OCI-LY3 (cell line): ENCODE results near the gene PCDHGB4.
"Not testable (repeated sequence)": the region's sequence is repeated elsewhere in the genome, so short reads cannot be mapped to it uniquely, and the experiment has no call there.

ENCODE experiments used
- H2AFZ ChIP-seq: fragments of 200-600, 300-600 bp; shearing (Covaris generic); 2 replicates; pipeline ENCODE4 v1.6.0; 2014; ENCODE audit warnings: antibody characterized with exemption, low read depth, low read length
- H3K27ac ChIP-seq: fragments of 200-600, 300-600 bp; sonication (generic); 2 replicates; pipeline ENCODE4 v1.5.1; 2014; ENCODE audit warnings: mild to moderate bottlenecking, low read length, moderate library complexity, mixed read lengths
- H3K27me3 ChIP-seq: fragments of 200-600, 300-600 bp; sonication (generic); 2 replicates; pipeline ENCODE4 v1.6.1; 2014; ENCODE audit warnings: low read depth, low read length, mixed read lengths
- H3K36me3 ChIP-seq: fragments of 200-600, 300-600 bp; sonication (generic); replicated peaks from 2 replicates; pipeline ENCODE3; 2014; ENCODE audit warnings: low read depth, low read length, mixed read lengths
- H3K4me1 ChIP-seq: fragments of 300-600, 200-600 bp; sonication (generic); 2 replicates; pipeline ENCODE4 v1.6.1; 2014; ENCODE audit warnings: low read length, mixed read lengths
- H3K4me2 ChIP-seq: fragments of 200-600, 300-600 bp; sonication (generic); 2 replicates; pipeline ENCODE4 v1.6.1; 2014; ENCODE audit warnings: low read length, mixed read lengths
- H3K4me3 ChIP-seq: fragments of 300-600, 200-600 bp; sonication (generic); 2 replicates; pipeline ENCODE4 v1.5.1; 2014; ENCODE audit warnings: antibody characterized with exemption, mild to moderate bottlenecking, low read length, moderate library complexity
- H3K79me2 ChIP-seq: fragments of 300-600, 200-600 bp; shearing (Covaris generic); 2 replicates; pipeline ENCODE4 v1.6.1; 2014; ENCODE audit warnings: mild to moderate bottlenecking, low read length, mixed read lengths
- H3K9ac ChIP-seq: fragments of 300-600, 200-600 bp; shearing (Covaris generic); 2 replicates; pipeline ENCODE4 v1.6.0; 2014; ENCODE audit warnings: mild to moderate bottlenecking, low read length, moderate library complexity
- H3K9me3 ChIP-seq: fragments of 200-600, 300-600 bp; shearing (Covaris generic); 2 replicates; pipeline ENCODE4 v1.6.1; 2014; ENCODE audit warnings: low read length, mixed read lengths; ENCODE audit not compliant: insufficient read depth
- H4K20me1 ChIP-seq: fragments of 200-600, 300-600 bp; sonication (generic); 2 replicates; pipeline ENCODE4 v1.6.1; 2016; ENCODE audit warnings: low read length, mixed read lengths; ENCODE audit not compliant: insufficient read depth
- EZH2phosphoT487 ChIP-seq: fragments of 200-600 bp; shearing (Covaris generic); IDR thresholded peaks from 2 replicates; pipeline ENCODE4 v1.6.1; 2018; ENCODE audit warnings: antibody characterized with exemption, mixed run types, low read depth
- TF ChIP-seq, protein P1 (sequence below): fragments of 200-600, 300-600 bp; sonication (generic); IDR thresholded peaks from 2 replicates; pipeline ENCODE4 v1.5.1; 2014; ENCODE audit warnings: antibody characterized with exemption, low read length, low read depth

PCDHGB4 gene

DNA sequence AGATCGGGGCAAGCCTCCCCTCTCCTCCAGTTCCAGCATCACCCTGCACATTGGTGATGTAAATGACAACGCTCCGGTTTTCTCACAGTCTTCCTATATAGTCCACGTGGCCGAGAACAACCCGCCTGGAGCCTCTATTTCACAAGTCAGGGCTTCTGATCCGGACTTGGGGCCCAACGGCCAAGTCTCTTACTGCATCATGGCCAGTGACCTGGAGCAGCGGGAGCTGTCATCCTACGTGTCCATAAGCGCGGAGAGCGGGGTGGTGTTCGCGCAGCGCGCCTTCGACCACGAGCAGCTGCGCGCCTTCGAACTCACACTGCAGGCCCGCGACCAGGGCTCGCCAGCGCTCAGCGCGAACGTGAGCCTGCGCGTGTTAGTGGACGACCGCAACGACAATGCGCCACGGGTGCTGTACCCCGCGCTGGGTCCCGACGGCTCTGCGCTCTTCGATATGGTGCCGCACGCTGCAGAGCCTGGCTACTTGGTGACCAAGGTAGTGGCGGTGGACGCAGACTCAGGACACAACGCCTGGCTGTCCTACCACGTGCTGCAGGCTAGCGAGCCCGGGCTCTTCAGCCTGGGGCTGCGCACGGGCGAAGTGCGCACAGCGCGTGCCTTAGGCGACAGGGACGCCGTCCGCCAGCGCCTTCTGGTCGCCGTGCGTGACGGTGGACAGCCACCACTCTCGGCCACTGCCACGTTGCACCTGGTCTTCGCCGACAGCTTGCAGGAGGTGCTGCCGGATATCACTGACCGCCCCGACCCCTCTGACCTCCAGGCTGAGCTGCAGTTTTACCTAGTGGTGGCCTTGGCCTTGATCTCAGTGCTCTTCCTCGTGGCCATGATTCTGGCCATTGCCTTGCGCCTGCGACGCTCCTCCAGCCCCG lies 1.9 kb downstream of the PCDHGB4 start:
- TF ChIP-seq, protein P1, sequence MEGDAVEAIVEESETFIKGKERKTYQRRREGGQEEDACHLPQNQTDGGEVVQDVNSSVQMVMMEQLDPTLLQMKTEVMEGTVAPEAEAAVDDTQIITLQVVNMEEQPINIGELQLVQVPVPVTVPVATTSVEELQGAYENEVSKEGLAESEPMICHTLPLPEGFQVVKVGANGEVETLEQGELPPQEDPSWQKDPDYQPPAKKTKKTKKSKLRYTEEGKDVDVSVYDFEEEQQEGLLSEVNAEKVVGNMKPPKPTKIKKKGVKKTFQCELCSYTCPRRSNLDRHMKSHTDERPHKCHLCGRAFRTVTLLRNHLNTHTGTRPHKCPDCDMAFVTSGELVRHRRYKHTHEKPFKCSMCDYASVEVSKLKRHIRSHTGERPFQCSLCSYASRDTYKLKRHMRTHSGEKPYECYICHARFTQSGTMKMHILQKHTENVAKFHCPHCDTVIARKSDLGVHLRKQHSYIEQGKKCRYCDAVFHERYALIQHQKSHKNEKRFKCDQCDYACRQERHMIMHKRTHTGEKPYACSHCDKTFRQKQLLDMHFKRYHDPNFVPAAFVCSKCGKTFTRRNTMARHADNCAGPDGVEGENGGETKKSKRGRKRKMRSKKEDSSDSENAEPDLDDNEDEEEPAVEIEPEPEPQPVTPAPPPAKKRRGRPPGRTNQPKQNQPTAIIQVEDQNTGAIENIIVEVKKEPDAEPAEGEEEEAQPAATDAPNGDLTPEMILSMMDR = no peak
- no peak for TF ChIP-seq EZH2phosphoT487
- H3K9me3 ChIP-seq = no peaks in the 10 kb centered on the region
- no peak overlapping the region for H3K4me2 ChIP-seq
- no peaks in the 10 kb centered on the region for H3K79me2 ChIP-seq
- no peak overlapping the region for H3K4me3 ChIP-seq
- no peaks in the 10 kb centered on the region for H3K36me3 ChIP-seq
- no peak overlapping the region for H2AFZ ChIP-seq
- H3K27ac ChIP-seq = no peak overlapping the region
- H3K4me1 ChIP-seq = no peaks in the 10 kb centered on the region
- H3K27me3 ChIP-seq = no peaks in the 10 kb centered on the region
- no peak overlapping the region for H3K9ac ChIP-seq
- no peaks in the 10 kb centered on the region for H4K20me1 ChIP-seq

DNA sequence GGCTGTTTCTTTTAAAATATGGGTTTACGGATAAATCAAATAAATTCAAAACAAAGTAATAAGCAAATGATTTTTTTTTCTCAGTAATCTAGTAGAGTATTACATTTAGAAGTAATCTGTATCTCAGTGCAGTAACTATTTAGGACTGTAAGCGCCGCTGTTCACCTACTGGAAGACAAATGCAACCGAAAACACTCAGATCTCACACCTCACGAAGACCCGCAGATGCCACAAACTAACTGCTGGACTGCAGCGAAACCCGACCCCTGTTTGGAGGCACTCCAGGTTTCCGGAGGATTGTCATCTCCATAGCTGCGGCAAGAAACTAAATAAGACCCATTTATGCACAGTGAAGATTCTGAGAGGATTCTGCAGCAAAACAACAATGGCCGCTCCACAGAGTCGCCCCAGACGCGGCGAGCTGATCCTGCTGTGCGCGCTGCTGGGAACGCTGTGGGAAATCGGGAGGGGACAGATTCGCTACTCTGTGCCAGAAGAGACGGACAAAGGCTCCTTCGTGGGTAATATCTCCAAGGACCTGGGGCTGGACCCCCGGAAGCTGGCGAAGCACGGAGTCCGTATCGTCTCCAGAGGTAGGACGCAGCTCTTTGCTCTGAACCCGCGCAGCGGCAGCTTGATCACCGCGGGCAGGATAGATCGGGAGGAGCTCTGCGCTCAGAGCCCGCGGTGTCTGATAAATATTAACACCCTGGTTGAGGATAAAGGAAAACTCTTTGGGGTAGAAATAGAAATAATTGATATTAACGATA lies 5.1 kb downstream of the PCDHGB4 start, which contains the start of gene PCDHGA8:
Gene PCDHGA8, plus strand, starts transcription at position 205 of the 770 bp plus-strand sequence. Its CDS starts 181 bp downstream, at position 386.
- Histone ChIP-seq H3K79me2 (no peaks in the 10 kb centered on the region), H3K36me3 (no peaks in the 10 kb centered on the region), H3K27me3 (no peaks in the 10 kb centered on the region), H3K9me3 (no peaks in the 10 kb centered on the region), H3K4me2 (no peak within 1 kb of the TSS), H3K27ac (no peak within 1 kb of the TSS), H3K4me3 (no peak within 1 kb of the TSS), H4K20me1 (no peaks in the 10 kb centered on the region), H3K4me1 (no peaks in the 10 kb centered on the region), H3K9ac (no peak within 1 kb of the TSS), H2AFZ (no peak within 1 kb of the TSS)
- TF ChIP-seq EZH2phosphoT487 = no peak
- TF ChIP-seq, protein P1 = no peak

DNA sequence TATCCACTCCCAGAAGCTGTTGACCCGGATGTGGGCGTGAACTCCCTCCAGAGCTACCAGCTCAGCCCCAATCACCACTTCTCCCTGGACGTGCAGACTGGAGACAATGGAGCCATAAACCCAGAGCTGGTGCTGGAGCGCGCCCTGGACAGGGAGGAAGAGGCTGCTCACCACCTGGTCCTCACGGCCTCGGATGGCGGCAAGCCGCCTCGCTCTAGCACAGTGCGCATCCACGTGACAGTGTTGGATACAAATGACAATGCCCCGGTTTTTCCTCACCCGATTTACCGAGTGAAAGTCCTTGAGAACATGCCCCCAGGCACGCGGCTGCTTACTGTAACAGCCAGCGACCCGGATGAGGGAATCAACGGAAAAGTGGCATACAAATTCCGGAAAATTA lies 5.8 kb downstream of the PCDHGB4 start:
- no peak overlapping the region for H3K4me3 ChIP-seq
- TF ChIP-seq EZH2phosphoT487 = no peak
- TF ChIP-seq, protein P1 = no peak
- no peaks in the 10 kb centered on the region for H3K27me3 ChIP-seq
- no peak overlapping the region for H3K4me2 ChIP-seq
- no peak overlapping the region for H3K27ac ChIP-seq
- H3K4me1 ChIP-seq = no peaks in the 10 kb centered on the region
- H3K9me3 ChIP-seq = no peaks in the 10 kb centered on the region
- H3K79me2 ChIP-seq = no peaks in the 10 kb centered on the region
- no peaks in the 10 kb centered on the region for H4K20me1 ChIP-seq
- H2AFZ ChIP-seq = no peak overlapping the region
- no peaks in the 10 kb centered on the region for H3K36me3 ChIP-seq
- H3K9ac ChIP-seq = no peak overlapping the region

DNA sequence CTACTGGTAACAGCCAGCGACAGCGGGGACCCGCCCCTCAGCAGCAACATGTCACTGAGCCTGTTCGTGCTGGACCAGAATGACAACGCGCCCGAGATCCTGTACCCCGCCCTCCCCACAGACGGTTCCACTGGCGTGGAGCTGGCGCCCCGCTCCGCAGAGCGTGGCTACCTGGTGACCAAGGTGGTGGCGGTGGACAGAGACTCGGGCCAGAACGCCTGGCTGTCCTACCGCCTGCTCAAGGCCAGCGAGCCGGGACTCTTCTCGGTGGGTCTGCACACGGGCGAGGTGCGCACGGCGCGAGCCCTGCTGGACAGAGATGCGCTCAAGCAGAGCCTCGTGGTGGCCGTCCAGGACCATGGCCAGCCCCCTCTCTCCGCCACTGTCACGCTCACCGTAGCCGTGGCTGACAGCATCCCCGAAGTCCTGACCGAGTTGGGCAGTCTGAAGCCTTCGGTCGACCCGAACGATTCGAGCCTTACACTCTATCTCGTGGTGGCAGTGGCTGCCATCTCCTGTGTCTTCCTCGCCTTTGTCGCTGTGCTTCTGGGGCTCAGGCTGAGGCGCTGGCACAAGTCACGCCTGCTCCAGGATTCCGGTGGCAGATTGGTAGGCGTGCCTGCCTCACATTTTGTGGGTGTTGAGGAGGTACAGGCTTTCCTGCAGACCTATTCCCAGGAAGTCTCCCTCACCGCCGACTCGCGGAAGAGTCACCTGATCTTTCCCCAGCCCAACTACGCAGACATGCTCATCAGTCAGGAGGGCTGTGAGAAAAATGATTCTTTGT lies 7.1 kb downstream of the PCDHGB4 start:
- not testable (repeated sequence) for H3K9ac ChIP-seq, H3K36me3 ChIP-seq, H4K20me1 ChIP-seq, H3K9me3 ChIP-seq, H3K4me3 ChIP-seq, H3K27ac ChIP-seq, H2AFZ ChIP-seq, H3K27me3 ChIP-seq, H3K4me2 ChIP-seq, H3K4me1 ChIP-seq, H3K79me2 ChIP-seq

DNA sequence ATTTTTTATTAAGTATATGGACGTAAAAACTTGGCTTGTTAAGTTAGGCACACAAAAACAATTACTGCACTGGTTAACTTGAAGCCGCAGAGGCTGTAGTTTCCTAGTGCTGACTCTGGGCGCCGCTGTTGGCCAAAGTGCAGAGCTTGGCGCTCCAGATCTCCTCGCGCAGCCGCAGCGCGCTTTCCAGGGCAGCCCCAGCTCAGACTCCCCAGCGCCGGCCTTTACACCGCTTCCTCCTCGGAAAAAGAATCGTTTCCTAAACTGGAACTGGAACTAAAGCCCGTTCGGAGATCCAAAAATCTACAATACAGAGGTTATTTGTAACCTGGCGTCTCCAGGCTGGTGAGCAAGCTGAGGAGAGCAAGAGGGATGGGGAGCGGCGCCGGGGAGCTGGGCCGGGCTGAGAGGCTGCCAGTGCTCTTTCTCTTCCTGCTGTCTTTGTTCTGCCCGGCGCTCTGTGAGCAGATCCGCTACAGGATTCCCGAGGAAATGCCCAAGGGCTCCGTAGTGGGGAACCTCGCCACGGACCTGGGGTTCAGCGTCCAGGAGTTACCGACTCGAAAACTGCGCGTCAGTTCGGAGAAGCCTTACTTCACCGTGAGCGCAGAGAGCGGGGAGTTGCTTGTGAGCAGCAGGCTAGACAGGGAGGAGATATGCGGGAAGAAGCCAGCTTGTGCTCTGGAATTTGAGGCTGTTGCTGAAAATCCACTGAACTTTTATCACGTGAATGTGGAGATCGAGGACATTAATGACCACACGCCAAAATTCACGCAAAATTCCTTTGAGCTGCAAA lies 10.5 kb downstream of the PCDHGB4 start, which contains the start of gene PCDHGB5:
Gene PCDHGB5, plus strand, starts transcription at position 192 of the 796 bp plus-strand sequence. Its CDS starts 181 bp downstream, at position 373.
- H3K27me3 ChIP-seq, H3K4me2 ChIP-seq, H3K4me3 ChIP-seq, H3K36me3 ChIP-seq, H2AFZ ChIP-seq, H3K9ac ChIP-seq, H3K79me2 ChIP-seq, H3K27ac ChIP-seq, H3K9me3 ChIP-seq, H3K4me1 ChIP-seq, H4K20me1 ChIP-seq: not testable (repeated sequence)
